Measurements from ENCODE around the gene TMEM108. TPM values are rescaled to one million over a fixed set of nuclear protein-coding genes. Genes with fewer than 3 reads are reported as not detected.

TMEM108 gene
- total and polyA plus RNA-seq, 2 donors (not counting 1 experiment from before 2014, with no cell fraction given): 0.10 to 0.17 TPM

DNA sequence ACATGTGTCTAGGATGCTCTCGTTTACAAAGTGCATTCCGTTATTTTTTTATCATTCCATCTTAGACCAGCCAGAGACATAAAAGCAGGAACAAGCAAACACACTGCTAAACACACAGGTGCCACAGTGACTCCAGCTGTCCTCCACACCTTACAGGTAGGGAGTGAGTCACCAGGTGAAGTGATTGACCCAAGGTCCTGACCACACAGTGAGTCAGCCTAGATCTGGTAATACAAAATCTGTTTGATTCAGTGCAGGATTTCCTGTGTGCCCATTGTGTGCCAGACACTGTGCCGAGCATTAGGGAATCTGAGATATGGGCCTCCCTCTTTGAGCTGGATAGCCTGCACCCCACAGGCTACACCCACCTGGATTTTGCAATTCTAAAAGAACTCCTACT, 345.0 kb downstream of the TMEM108 start:
- Histone ChIP-seq H3K27ac (ENCODE audit: insufficient read depth, low read length) (no peak overlapping the region), H4K20me1 (ENCODE audit: control insufficient read depth, extremely low read depth, insufficient read depth, low read length) (no peaks in the 10 kb centered on the region), H3K4me1 (ENCODE audit: control insufficient read depth, extremely low read depth, insufficient read depth, low read length) (no peaks in the 10 kb centered on the region), H3K4me2 (ENCODE audit: extremely low read depth, insufficient read depth, low read length) (no peak overlapping the region), H3K36me3 (ENCODE audit: control insufficient read depth, insufficient read depth, low read length) (no peaks in the 10 kb centered on the region), H3K4me3 (replicated peaks in 1 of 4; ENCODE audit: control extremely low read depth in 1 of 4, insufficient read depth in 1 of 4, low read depth in 3 of 4, low read length in 4 of 4) (no peak overlapping the region), H3K27me3 (ENCODE audit: control insufficient read depth, insufficient read depth, low read length) (no peaks in the 10 kb centered on the region), H3K9me3 (ENCODE audit: control insufficient read depth, insufficient read depth, low read depth, low read length) (no peaks in the 10 kb centered on the region), H2AFZ (ENCODE audit: low read length) (no peak overlapping the region), H3K79me2 (ENCODE audit: control insufficient read depth, insufficient read depth, low read length) (no peaks in the 10 kb centered on the region), H3K9ac (ENCODE audit: insufficient read depth, low read length) (no peak overlapping the region)
- TF ChIP-seq, protein P1, sequence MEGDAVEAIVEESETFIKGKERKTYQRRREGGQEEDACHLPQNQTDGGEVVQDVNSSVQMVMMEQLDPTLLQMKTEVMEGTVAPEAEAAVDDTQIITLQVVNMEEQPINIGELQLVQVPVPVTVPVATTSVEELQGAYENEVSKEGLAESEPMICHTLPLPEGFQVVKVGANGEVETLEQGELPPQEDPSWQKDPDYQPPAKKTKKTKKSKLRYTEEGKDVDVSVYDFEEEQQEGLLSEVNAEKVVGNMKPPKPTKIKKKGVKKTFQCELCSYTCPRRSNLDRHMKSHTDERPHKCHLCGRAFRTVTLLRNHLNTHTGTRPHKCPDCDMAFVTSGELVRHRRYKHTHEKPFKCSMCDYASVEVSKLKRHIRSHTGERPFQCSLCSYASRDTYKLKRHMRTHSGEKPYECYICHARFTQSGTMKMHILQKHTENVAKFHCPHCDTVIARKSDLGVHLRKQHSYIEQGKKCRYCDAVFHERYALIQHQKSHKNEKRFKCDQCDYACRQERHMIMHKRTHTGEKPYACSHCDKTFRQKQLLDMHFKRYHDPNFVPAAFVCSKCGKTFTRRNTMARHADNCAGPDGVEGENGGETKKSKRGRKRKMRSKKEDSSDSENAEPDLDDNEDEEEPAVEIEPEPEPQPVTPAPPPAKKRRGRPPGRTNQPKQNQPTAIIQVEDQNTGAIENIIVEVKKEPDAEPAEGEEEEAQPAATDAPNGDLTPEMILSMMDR (conservative IDR thresholded peaks at IDR 0.05 in 1 of 2, IDR thresholded peaks at IDR 0.05 in 1 of 2; ENCODE audit: low read depth in 1 of 2, low read length in 2 of 2): no peak
- no peak for TF ChIP-seq EZH2 (IDR thresholded peaks at IDR 0.05; ENCODE audit: low read length, missing control alignments)
- DNase-seq (ENCODE audit: low read depth in 2 of 2): no peak

- H3K4me1 ChIP-seq (ENCODE audit: control insufficient read depth, extremely low read depth, insufficient read depth, low read length): no peaks in the 10 kb centered on the region
- no peak overlapping the region for H3K4me3 ChIP-seq (replicated peaks in 1 of 4; ENCODE audit: control extremely low read depth in 1 of 4, insufficient read depth in 1 of 4, low read depth in 3 of 4, low read length in 4 of 4)
- TF ChIP-seq EZH2 (IDR thresholded peaks at IDR 0.05; ENCODE audit: low read length, missing control alignments): no peak
- TF ChIP-seq, protein P1 (conservative IDR thresholded peaks at IDR 0.05 in 1 of 2, IDR thresholded peaks at IDR 0.05 in 1 of 2; ENCODE audit: low read depth in 1 of 2, low read length in 2 of 2): no peak
- H3K36me3 ChIP-seq (ENCODE audit: control insufficient read depth, insufficient read depth, low read length): no peaks in the 10 kb centered on the region
- no peak overlapping the region for H3K4me2 ChIP-seq (ENCODE audit: extremely low read depth, insufficient read depth, low read length)
- no peak for DNase-seq (ENCODE audit: low read depth in 2 of 2)
- H4K20me1 ChIP-seq (ENCODE audit: control insufficient read depth, extremely low read depth, insufficient read depth, low read length): no peaks in the 10 kb centered on the region
- no peaks in the 10 kb centered on the region for H3K79me2 ChIP-seq (ENCODE audit: control insufficient read depth, insufficient read depth, low read length)
- H3K9ac ChIP-seq (ENCODE audit: insufficient read depth, low read length): no peak overlapping the region
- no peaks in the 10 kb centered on the region for H3K27me3 ChIP-seq (ENCODE audit: control insufficient read depth, insufficient read depth, low read length)
- H2AFZ ChIP-seq (ENCODE audit: low read length): no peak overlapping the region
- H3K27ac ChIP-seq (ENCODE audit: insufficient read depth, low read length): no peak overlapping the region
- H3K9me3 ChIP-seq (ENCODE audit: control insufficient read depth, insufficient read depth, low read depth, low read length): no peaks in the 10 kb centered on the region
Measured at GRCh38 chr3:133383741-133384140, 345.6 kb downstream of the TMEM108 start.

DNA sequence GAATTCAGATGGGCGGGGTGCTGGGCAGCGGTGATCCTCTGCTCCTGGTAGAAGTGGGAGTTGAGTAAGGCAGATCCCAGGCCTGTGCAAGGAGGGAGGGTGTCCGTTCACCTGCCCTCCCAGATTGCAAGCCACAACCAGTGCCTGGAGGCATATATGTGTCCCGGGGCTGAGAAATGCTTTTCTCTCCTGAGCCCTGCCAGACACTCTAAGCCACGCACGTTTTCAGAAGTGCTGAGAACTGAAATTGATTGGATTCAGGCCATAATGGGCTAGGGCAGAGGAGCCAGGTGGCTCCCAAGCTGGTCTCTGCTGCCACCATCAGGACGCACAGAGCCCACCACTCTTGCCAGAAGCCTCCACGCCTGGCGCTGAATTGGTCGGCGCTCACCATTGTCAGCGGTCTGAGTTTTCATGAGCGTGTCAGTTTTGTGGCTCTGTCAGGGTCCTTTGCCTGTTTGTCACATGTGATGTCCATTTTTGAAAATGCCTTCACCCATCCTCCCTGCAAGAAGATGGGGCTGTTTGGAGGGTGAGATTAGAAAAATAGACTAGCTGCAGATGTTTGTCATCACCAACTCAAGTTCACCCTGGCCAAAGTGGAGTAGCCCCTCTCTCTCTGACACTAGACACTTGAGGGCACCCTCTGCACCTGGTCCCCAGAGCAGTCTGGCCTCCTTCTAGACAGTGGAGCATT, 346.3 kb downstream of the TMEM108 start:
- TF ChIP-seq, protein P1 (conservative IDR thresholded peaks at IDR 0.05 in 1 of 2, IDR thresholded peaks at IDR 0.05 in 1 of 2; ENCODE audit: low read depth in 1 of 2, low read length in 2 of 2): peak; percentile 63 to 89
- no peak for TF ChIP-seq EZH2 (IDR thresholded peaks at IDR 0.05; ENCODE audit: low read length, missing control alignments)

More for the DNA sequence above, 346.3 kb downstream of the TMEM108 start:
- DNase-seq (ENCODE audit: low read depth in 2 of 2): peak; percentile 46 to 70
- Histone ChIP-seq H4K20me1 (ENCODE audit: control insufficient read depth, extremely low read depth, insufficient read depth, low read length) (no peaks in the 10 kb centered on the region), H3K9ac (ENCODE audit: insufficient read depth, low read length) (no peak overlapping the region), H3K79me2 (ENCODE audit: control insufficient read depth, insufficient read depth, low read length) (no peaks in the 10 kb centered on the region), H3K27me3 (ENCODE audit: control insufficient read depth, insufficient read depth, low read length) (no peaks in the 10 kb centered on the region), H3K9me3 (ENCODE audit: control insufficient read depth, insufficient read depth, low read depth, low read length) (no peaks in the 10 kb centered on the region), H3K27ac (ENCODE audit: insufficient read depth, low read length) (no peak overlapping the region), H3K4me1 (ENCODE audit: control insufficient read depth, extremely low read depth, insufficient read depth, low read length) (no peaks in the 10 kb centered on the region), H3K36me3 (ENCODE audit: control insufficient read depth, insufficient read depth, low read length) (no peaks in the 10 kb centered on the region), H3K4me3 (replicated peaks in 1 of 4; ENCODE audit: control extremely low read depth in 1 of 4, insufficient read depth in 1 of 4, low read depth in 3 of 4, low read length in 4 of 4) (no peak overlapping the region), H3K4me2 (ENCODE audit: extremely low read depth, insufficient read depth, low read length) (no peak overlapping the region), H2AFZ (ENCODE audit: low read length) (no peak overlapping the region)
